ENCODE measurements around the gene AP3S1.
"Not testable (repeated sequence)": the region's sequence is repeated elsewhere in the genome, so short reads cannot be mapped to it uniquely, and the experiment has no call there.

Gene AP3S1

DNA sequence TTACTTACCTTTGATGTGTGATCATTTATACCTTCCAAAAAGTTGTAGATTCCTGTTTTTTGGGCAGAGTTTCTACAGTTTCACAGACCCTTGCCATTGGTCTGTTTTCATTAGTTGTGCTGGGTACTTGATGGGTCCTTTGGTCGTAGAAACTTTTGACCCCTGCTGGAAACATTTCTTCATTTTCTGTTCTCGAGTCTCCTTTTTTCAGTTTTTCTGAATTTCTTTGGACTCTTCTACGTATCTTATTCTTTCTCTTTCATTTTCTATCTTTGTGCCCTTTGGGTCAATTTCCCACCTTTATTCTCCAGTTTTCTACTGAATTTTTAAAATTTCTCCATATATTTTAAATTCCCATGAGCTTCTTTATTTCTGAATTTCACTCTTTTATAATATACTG lies 16.7 kb downstream of the AP3S1 start:
- DNase-seq (ENCODE audit: low read depth) = no peak
- TF ChIP-seq, protein P1, sequence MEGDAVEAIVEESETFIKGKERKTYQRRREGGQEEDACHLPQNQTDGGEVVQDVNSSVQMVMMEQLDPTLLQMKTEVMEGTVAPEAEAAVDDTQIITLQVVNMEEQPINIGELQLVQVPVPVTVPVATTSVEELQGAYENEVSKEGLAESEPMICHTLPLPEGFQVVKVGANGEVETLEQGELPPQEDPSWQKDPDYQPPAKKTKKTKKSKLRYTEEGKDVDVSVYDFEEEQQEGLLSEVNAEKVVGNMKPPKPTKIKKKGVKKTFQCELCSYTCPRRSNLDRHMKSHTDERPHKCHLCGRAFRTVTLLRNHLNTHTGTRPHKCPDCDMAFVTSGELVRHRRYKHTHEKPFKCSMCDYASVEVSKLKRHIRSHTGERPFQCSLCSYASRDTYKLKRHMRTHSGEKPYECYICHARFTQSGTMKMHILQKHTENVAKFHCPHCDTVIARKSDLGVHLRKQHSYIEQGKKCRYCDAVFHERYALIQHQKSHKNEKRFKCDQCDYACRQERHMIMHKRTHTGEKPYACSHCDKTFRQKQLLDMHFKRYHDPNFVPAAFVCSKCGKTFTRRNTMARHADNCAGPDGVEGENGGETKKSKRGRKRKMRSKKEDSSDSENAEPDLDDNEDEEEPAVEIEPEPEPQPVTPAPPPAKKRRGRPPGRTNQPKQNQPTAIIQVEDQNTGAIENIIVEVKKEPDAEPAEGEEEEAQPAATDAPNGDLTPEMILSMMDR (IDR thresholded peaks at IDR 0.05; ENCODE audit: low read depth, low read length, missing control alignments) = no peak
- H3K4me3 ChIP-seq (ENCODE audit: low read depth, low read length) = no peak overlapping the region

DNA sequence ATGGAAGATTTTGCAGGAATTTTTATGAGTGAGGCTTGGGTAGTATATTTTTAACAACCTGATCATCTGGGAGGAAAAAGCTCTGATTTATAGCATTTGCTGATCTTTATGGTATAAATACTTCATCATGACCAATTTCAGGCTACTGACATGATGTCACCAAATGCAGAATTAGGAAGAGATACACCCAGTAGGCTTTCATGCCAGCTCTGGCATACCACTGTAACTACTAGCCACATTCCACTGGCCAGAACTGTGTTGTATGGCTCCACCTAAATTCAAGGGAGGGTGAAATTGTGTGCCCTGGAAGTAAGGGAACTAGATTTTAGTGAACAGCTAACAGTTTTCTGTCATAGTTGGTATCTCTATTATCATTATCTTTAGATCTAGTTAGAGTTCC lies 17.6 kb downstream of the AP3S1 start:
- DNase-seq (ENCODE audit: low read depth) = no peak
- H3K4me3 ChIP-seq (ENCODE audit: low read depth, low read length) = no peak overlapping the region
- TF ChIP-seq, protein P1 (IDR thresholded peaks at IDR 0.05; ENCODE audit: low read depth, low read length, missing control alignments) = no peak

DNA sequence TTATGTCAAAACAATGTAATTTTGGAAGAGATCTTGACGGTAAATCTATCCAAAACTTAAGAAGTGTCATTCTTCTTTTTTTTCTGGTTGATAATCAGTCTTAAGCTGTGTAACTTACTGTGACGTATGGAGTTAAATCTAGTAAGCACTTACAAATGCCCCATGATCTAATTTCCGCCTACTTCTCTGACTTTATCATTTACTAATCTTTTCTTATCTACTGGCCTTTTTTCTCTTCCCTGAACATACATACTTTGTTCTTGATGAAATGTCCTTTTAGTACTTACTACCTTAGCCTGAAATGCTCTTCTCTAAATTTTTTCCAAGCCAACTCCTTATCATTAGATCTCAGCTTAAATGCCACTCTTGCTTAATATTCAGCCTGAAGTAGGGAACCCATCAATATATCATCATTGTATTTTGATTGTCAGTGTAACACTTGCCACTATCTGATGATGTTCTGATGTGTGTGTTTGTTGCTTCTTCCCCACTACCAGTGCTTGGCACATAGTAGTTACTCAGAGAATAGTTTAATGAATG lies 27.6 kb downstream of the AP3S1 start:
- DNase-seq (ENCODE audit: low read depth) = no peak
- TF ChIP-seq, protein P1 (IDR thresholded peaks at IDR 0.05; ENCODE audit: low read depth, low read length, missing control alignments) = no peak
- no peak overlapping the region for H3K4me3 ChIP-seq (ENCODE audit: low read depth, low read length)

DNA sequence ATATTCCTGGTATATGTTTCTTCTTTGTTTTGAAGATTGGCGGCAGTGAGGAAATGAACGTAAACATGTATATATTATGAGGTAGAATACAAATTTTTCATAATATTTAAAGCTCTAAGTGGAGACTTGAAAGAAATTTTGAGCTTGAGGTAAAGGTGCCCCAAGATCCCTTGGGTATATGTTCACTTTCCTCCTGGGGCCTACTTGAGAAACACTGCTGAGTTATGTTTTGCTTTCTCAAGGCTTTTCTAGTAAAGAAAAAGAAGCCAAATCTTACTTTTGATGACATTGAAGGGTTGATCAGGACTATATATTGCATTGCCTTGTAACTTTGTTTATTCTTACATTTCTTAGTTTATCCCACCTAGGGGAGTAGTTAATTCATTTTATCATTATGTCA lies 30.7 kb downstream of the AP3S1 start:
- H3K4me3 ChIP-seq (ENCODE audit: low read depth, low read length) = no peak overlapping the region
- no peak for DNase-seq (ENCODE audit: low read depth)
- TF ChIP-seq, protein P1 (IDR thresholded peaks at IDR 0.05; ENCODE audit: low read depth, low read length, missing control alignments) = no peak

DNA sequence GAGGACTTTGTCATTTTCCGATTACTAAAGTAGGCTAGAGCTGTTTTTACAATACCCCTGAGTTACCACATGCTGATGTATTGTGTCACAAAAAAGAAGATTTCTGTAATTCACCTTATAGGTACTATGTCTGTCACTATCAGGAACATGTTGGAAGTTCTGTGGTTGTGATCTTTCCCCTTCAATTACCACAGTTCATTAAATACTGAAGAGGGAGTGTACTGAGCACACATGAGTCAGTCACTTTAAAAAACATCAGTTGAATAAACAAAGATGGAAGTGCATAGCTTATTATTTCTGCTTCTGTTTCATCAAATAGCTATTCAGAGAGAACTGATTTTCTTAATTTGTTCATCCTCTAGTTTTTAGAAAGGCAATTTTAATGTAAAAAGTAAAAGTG lies 31.7 kb downstream of the AP3S1 start:
- DNase-seq (ENCODE audit: low read depth) = no peak
- H3K4me3 ChIP-seq (ENCODE audit: low read depth, low read length) = no peak overlapping the region
- TF ChIP-seq, protein P1 (IDR thresholded peaks at IDR 0.05; ENCODE audit: low read depth, low read length, missing control alignments) = no peak

DNA sequence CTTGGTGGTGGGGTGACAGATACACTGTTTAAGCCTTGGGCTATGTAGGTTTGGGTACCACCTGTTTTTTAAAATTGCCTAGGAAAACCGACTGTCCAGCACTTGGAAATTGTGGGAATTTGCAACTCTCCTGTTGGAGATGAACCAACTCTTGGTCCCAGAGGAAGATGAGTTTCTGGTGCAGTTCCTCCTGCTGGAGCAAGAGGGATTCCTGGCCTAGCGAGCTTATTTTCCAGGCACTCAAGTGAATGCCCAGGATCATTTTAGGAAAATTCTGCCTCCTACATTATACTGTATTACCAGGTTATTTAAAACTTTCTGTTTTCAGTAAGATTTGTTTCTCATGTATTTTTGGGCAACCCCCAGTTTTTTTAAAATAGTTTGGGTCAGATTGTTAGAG lies 33.7 kb downstream of the AP3S1 start:
- no peak for DNase-seq (ENCODE audit: low read depth)
- no peak overlapping the region for H3K4me3 ChIP-seq (ENCODE audit: low read depth, low read length)

DNA sequence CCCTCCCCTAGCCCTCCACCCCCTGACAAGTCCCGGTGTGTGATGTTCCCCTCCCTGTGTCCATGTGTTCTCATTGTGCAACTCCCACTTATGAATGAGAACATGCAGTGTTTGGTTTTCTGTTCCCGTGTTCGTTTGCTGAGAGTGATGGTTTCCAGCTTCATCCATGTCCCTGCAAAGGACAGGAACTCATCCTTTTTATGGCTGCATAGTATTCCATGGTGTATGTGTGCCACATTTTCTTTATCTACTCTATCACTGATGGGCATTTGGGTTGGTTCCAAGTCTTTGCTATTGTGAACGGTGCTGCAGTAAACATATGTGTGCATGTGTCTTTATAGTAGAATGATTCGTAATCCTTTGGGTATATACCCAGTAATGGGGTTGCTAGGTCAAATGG lies 35.6 kb downstream of the AP3S1 start:
- DNase-seq (ENCODE audit: low read depth); H3K4me3 ChIP-seq (ENCODE audit: low read depth, low read length): not testable (repeated sequence)

More for the DNA sequence above, 33.7 kb downstream of the AP3S1 start:
- TF ChIP-seq, protein P1 (IDR thresholded peaks at IDR 0.05; ENCODE audit: low read depth, low read length, missing control alignments) = no peak

DNA sequence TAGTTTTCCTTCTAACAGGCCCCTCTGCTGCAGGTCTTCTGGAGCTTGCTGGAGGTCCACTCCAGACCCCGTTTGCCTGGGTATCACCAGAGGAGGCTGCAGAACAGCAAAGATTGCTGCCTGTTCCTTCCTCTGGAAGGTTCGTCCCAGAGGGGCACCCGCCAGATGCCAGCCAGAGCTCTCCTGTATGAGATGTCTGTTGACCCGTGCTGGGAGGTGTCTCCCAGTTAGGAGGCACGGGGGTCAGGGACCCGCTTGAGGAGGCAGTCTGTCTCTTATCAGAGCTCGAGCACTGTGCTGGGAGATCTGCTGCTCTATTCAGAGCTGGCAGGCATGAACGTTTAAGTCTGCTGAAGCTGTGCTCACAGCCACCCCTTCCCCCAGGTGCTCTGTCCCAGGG lies 40.7 kb downstream of the AP3S1 start:
- H3K4me3 ChIP-seq (ENCODE audit: low read depth, low read length); DNase-seq (ENCODE audit: low read depth): not testable (repeated sequence)
